Astrocyte of the cerebellum (primary cell): Measurements from ENCODE around the gene GRIP1.

Experiments used
- DNase-seq: peaks from one replicate; pipeline ENCODE4 v3.0.0-alpha.2; 2011; ENCODE audit warnings: low read depth
- H3K4me3 ChIP-seq: 2 replicates; pipeline ENCODE4 v1.5.1; 2011; ENCODE audit warnings: mild to moderate bottlenecking, low read depth, low read length, moderate library complexity
- in situ Hi-C: cut with HindIII; loops from 2 replicates; pipeline ENCODE4 v1.10.0; 2017; ENCODE audit warnings: low sequenced_read_pairs
- TF ChIP-seq, protein P1 (sequence below): IDR thresholded peaks from 2 replicates; pipeline ENCODE4 v1.5.1; 2012; ENCODE audit warnings: low read length, low read depth, moderate library complexity, mild to moderate bottlenecking; ENCODE audit errors: missing control alignments

Gene GRIP1

DNA sequence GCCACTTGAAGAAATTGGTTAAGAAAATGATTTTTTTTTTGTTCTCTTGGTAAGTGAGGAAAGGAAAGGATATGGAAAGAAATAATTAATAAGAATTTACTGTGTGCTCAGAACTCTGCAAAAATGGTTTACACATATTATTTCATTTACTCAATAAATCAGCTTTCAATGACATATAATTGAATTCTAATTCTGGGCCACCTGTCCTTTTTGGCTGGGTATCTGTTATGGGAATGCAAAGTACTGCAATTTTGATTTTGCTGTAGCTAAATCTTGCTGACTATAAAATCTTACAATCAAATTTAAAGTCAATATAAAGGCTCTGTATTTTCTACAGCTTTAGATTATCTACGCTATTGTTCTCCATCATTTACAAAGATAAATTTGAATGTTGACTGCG, 147.1 kb downstream of the GRIP1 start:
- in situ Hi-C loops = no loop called here
- TF ChIP-seq, protein P1, sequence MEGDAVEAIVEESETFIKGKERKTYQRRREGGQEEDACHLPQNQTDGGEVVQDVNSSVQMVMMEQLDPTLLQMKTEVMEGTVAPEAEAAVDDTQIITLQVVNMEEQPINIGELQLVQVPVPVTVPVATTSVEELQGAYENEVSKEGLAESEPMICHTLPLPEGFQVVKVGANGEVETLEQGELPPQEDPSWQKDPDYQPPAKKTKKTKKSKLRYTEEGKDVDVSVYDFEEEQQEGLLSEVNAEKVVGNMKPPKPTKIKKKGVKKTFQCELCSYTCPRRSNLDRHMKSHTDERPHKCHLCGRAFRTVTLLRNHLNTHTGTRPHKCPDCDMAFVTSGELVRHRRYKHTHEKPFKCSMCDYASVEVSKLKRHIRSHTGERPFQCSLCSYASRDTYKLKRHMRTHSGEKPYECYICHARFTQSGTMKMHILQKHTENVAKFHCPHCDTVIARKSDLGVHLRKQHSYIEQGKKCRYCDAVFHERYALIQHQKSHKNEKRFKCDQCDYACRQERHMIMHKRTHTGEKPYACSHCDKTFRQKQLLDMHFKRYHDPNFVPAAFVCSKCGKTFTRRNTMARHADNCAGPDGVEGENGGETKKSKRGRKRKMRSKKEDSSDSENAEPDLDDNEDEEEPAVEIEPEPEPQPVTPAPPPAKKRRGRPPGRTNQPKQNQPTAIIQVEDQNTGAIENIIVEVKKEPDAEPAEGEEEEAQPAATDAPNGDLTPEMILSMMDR = no peak
- DNase-seq = no peak
- no peak overlapping the region for H3K4me3 ChIP-seq

DNA sequence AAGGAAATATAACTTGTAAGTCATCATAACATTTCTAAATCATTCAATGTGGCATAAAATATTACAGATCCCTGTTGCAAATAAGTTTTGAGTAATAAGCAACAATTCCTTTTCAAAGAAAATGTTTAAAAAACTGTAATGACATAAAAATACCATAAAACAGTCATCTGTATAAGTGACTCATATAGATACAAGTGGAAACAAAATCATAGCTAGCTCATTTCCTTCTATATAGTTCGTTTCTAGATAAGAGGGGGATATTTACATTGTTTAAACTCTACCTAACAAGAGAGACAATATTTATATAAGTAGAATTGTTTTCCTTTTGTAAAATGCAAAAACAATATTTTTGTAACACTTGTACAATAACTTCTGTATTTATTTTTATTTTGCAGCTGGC, 148.9 kb downstream of the GRIP1 start:
- TF ChIP-seq, protein P1 = no peak
- no peak for DNase-seq
- no peak overlapping the region for H3K4me3 ChIP-seq
- in situ Hi-C loops = no loop called here

DNA sequence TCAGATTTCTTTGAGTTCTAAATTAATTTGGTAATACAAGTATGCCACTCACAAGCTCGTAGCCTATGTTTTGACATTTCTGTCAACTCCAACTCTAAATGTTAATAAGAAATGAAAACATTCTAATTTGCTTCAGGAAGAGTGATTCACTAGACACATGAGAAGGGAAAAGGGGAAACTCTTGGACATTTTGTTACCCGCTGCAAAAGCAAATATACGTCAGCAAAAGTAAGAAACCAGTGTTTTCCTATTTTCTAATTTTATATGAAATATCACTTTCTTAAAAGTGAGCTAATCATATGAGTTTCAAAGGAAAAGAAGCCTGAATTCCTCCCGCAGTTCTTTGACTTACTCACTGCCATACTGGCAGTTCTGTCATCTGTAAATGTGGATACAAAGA, 162.3 kb downstream of the GRIP1 start:
- H3K4me3 ChIP-seq = no peak overlapping the region
- in situ Hi-C loops = no loop called here
- TF ChIP-seq, protein P1 = no peak
- DNase-seq = no peak

DNA sequence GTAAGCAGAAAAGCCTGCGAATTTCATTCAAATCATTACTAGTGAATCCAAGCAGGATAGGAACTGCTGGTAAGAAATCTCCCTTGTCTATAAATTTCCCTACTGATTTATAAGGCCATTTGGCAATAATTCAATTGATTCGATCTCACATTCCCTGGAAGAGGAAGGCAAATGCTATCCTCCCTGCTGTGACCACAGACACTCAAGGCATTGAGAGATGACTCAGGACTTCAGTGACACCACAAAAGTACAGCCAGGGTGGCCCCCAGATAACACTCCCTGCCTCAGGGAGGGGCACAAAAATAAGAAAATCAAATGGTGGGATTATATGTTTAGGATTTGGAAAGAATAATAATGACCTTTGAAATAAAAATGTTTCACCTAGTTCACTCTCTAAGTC, 162.7 kb downstream of the GRIP1 start:
- TF ChIP-seq, protein P1 = no peak
- peak; percentile 12 for DNase-seq
- in situ Hi-C loops = no loop called here
- H3K4me3 ChIP-seq = no peak overlapping the region

DNA sequence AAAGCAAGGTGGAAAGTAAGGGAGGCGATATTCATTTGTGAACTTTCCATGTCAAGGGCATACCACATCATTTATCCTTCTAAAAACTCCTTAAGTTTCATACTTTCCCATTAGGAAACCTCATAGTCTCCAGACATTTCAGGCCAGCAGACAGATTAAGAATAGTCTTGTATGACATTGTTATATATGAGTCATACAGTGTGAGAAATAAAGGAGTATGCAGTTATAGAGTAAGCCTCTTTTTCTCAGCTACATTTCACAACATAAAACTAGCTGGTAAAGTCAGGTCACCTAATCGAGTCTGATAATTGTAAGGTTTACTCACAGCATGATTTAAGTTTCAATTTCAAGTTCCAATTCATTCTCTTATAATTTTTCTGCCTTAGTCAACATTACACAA, 164.3 kb downstream of the GRIP1 start:
- no peak overlapping the region for H3K4me3 ChIP-seq
- in situ Hi-C loops = no loop called here
- peak; percentile 32 for DNase-seq
- TF ChIP-seq, protein P1 = no peak

DNA sequence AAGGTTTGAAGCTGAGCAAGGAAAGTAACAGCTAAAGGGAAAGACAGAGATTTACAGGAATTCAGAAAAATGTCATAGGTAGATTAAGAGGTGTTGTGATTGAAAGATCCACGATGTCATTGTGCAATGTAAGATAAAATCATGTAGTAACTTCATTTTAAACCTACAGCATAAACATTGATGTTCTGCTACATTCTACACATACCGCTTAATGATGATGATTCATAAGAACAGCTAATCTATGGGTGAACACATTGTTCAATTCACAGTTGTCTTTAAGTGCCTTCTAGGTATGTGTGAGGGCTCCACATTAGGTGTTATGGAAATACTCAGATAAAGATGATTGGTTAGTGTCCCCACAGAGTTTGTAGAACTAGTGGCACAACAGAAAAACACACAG, 170.9 kb downstream of the GRIP1 start:
- TF ChIP-seq, protein P1 = no peak
- no peak overlapping the region for H3K4me3 ChIP-seq
- in situ Hi-C loops = no loop called here
- no peak for DNase-seq

DNA sequence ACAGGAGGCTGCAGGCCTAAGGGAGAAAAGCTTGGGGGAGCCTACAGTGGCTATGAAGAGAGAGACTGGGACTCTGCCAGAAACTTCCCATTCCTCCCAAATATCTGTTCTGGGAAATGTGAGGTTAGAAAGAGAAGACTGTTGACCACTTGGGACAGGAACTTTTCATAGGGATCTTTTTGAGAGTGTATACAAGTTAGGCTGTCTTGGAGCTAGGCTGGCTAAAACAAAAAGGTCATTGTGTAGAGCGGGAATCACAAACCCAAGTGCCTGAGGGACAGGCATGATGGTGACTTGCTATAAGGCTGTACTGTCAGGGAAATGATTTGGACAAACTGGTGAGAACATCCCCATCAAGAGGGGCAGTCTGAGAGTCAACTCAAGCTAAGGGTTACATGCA, 175.1 kb downstream of the GRIP1 start:
- TF ChIP-seq, protein P1 = no peak
- H3K4me3 ChIP-seq = no peak overlapping the region
- in situ Hi-C loops = no loop called here
- no peak for DNase-seq
